ENCODE results near the gene MRPL19. TPM values are rescaled to one million over a fixed set of nuclear protein-coding genes. Genes with fewer than 3 reads are reported as not detected.
A peak's percentile ranks its signal among the peaks of the same experiment; 100 is the strongest.

Gene MRPL19
- total and polyA plus RNA-seq, 2 of the 13 experiments (the other 11 are each of a cell fraction or from before 2014, with no cell fraction given): 43.2 to 163 TPM

DNA sequence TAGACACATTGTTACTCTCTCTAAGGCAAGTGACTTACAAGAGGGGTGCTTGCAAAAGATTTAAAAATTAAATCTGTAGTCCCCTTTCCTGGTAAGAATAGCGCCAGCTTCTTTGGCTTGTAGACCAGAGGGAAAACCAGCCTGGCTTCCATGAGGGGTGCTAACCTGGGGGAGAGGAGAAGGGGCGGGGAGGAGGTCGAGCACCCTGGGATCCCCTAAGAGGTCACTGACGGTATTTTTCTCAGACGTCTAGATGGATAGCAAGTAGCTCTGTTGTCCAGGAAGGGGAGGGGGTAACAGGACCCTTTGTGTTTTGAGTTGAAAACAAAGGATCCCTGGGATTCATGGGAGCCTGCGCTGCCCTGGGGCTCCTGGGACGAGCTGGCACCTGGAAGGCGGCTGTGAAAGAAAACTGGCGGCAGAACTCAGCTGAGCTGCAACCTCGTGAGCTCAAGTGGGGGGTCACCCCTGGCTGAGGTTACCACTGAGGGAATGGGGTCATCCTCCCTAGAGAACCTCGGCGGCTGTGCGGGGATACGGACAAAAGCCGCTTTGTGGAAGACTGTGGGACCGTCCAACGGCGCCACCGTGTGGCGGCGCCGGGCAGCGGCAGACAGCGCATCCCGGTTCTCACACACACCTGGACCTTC is 37.8 kb upstream of the MRPL19 start (continued):
- TF ChIP-seq, protein P1, sequence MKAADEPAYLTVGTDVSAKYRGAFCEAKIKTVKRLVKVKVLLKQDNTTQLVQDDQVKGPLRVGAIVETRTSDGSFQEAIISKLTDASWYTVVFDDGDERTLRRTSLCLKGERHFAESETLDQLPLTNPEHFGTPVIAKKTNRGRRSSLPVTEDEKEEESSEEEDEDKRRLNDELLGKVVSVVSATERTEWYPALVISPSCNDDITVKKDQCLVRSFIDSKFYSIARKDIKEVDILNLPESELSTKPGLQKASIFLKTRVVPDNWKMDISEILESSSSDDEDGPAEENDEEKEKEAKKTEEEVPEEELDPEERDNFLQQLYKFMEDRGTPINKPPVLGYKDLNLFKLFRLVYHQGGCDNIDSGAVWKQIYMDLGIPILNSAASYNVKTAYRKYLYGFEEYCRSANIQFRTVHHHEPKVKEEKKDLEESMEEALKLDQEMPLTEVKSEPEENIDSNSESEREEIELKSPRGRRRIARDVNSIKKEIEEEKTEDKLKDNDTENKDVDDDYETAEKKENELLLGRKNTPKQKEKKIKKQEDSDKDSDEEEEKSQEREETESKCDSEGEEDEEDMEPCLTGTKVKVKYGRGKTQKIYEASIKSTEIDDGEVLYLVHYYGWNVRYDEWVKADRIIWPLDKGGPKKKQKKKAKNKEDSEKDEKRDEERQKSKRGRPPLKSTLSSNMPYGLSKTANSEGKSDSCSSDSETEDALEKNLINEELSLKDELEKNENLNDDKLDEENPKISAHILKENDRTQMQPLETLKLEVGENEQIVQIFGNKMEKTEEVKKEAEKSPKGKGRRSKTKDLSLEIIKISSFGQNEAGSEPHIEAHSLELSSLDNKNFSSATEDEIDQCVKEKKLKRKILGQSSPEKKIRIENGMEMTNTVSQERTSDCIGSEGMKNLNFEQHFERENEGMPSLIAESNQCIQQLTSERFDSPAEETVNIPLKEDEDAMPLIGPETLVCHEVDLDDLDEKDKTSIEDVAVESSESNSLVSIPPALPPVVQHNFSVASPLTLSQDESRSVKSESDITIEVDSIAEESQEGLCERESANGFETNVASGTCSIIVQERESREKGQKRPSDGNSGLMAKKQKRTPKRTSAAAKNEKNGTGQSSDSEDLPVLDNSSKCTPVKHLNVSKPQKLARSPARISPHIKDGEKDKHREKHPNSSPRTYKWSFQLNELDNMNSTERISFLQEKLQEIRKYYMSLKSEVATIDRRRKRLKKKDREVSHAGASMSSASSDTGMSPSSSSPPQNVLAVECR (CRISPR knock-in tag; IDR thresholded peaks at IDR 0.05; ENCODE audit: borderline replicate concordance): peak; percentile 49; the same call in 1 of the 2 replicates
- TF ChIP-seq ZEB1 (IDR thresholded peaks at IDR 0.05; ENCODE audit: insufficient replicate concordance, low read depth) (peak; percentile 95), ASH2L (IDR thresholded peaks at IDR 0.05; ENCODE audit: insufficient read length, low read depth, low read length) (peak; percentile 57), KDM3A (CRISPR knock-in tag; IDR thresholded peaks at IDR 0.05; ENCODE audit: low read depth) (peak; percentile 90; the same call in 1 of the 2 replicates), ZNF33B (CRISPR knock-in tag; IDR thresholded peaks at IDR 0.05) (peak; percentile 78; the same call in 1 of the 2 replicates), RXRB (CRISPR knock-in tag; IDR thresholded peaks at IDR 0.05; ENCODE audit: borderline replicate concordance) (peak; percentile 73), SIX4 (CRISPR knock-in tag; IDR thresholded peaks at IDR 0.05) (no peak), ZNF788 (CRISPR knock-in tag; IDR thresholded peaks at IDR 0.05; ENCODE audit: borderline replicate concordance) (peak; percentile 90), RFX5 (IDR thresholded peaks at IDR 0.05; ENCODE audit: low read depth, low read length) (no peak), ATF7-NPFF (CRISPR knock-in tag; IDR thresholded peaks at IDR 0.05; ENCODE audit: low read depth) (peak; percentile 89; the same call in 1 of the 2 replicates), SOX5 (CRISPR knock-in tag; IDR thresholded peaks at IDR 0.05; ENCODE audit: borderline replicate concordance) (peak; percentile 49), ZNF180 (CRISPR knock-in tag; IDR thresholded peaks at IDR 0.05; ENCODE audit: borderline replicate concordance, low read depth) (no peak), LCORL (IDR thresholded peaks at IDR 0.05) (no peak), LCORL (CRISPR knock-in tag; IDR thresholded peaks at IDR 0.05) (peak; percentile 76; the same call in 1 of the 2 replicates), RARG (CRISPR knock-in tag; IDR thresholded peaks at IDR 0.05; ENCODE audit: low read depth) (no peak)
- TF ChIP-seq, protein P2, sequence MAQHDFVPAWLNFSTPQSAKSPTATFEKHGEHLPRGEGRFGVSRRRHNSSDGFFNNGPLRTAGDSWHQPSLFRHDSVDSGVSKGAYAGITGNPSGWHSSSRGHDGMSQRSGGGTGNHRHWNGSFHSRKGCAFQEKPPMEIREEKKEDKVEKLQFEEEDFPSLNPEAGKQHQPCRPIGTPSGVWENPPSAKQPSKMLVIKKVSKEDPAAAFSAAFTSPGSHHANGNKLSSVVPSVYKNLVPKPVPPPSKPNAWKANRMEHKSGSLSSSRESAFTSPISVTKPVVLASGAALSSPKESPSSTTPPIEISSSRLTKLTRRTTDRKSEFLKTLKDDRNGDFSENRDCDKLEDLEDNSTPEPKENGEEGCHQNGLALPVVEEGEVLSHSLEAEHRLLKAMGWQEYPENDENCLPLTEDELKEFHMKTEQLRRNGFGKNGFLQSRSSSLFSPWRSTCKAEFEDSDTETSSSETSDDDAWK (CRISPR knock-in tag; IDR thresholded peaks at IDR 0.05): no peak
- TF ChIP-seq, protein P3, sequence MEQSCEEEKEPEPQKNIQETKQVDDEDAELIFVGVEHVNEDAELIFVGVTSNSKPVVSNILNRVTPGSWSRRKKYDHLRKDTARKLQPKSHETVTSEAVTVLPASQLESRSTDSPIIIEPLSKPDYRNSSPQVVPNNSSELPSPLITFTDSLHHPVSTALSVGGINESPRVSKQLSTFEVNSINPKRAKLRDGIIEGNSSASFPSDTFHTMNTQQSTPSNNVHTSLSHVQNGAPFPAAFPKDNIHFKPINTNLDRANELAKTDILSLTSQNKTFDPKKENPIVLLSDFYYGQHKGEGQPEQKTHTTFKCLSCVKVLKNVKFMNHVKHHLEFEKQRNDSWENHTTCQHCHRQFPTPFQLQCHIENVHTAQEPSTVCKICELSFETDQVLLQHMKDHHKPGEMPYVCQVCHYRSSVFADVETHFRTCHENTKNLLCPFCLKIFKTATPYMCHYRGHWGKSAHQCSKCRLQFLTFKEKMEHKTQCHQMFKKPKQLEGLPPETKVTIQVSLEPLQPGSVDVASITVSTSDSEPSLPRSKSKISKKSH (CRISPR knock-in tag; IDR thresholded peaks at IDR 0.05; ENCODE audit: borderline replicate concordance): peak; percentile 83; the same call in 1 of the 2 replicates
- TF ChIP-seq, protein P4, sequence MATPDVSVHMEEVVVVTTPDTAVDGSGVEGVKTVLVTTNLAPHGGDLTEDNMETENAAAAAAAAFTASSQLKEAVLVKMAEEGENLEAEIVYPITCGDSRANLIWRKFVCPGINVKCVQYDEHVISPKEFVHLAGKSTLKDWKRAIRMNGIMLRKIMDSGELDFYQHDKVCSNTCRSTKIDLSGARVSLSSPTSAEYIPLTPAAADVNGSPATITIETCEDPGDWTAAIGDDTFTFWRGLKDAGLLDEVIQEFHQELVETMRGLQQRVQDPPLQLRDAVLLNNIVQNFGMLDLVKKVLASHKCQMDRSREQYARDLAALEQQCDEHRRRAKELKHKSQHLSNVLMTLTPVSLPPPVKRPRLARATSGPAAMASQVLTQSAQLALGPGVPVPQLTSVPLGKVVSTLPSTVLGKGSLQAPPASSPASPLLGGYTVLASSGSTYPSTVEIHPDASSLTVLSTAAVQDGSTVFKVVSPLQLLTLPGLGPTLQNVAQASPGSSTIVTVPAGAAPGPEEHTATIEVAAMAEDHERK (CRISPR knock-in tag; IDR thresholded peaks at IDR 0.05; ENCODE audit: low read depth): no peak
- TF ChIP-seq, protein P5, sequence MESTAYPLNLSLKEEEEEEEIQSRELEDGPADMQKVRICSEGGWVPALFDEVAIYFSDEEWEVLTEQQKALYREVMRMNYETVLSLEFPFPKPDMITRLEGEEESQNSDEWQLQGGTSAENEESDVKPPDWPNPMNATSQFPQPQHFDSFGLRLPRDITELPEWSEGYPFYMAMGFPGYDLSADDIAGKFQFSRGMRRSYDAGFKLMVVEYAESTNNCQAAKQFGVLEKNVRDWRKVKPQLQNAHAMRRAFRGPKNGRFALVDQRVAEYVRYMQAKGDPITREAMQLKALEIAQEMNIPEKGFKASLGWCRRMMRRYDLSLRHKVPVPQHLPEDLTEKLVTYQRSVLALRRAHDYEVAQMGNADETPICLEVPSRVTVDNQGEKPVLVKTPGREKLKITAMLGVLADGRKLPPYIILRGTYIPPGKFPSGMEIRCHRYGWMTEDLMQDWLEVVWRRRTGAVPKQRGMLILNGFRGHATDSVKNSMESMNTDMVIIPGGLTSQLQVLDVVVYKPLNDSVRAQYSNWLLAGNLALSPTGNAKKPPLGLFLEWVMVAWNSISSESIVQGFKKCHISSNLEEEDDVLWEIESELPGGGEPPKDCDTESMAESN (CRISPR knock-in tag; conservative IDR thresholded peaks at IDR 0.05): peak; percentile 81; the same call in 1 of the 2 replicates

Measured in HepG2 (cell line).